ENCODE data around the gene SFRP5. TPM values are rescaled to one million over a fixed set of nuclear protein-coding genes. Genes with fewer than 3 reads are reported as not detected.

The SFRP5 gene
- total and polyA plus RNA-seq, 10 of the 15 experiments (the other 5 are each of a cell fraction or from before 2014, with no cell fraction given): not detected

GRCh38 chr10:97762056-97762455, 9.7 kb downstream of the SFRP5 start:
- Histone ChIP-seq H3K4me2 (ENCODE audit: control insufficient read depth, insufficient read depth) (no peak overlapping the region), H3K4me1 (ENCODE audit: control insufficient read depth, insufficient read depth, low read length) (peaks cover 9% of the 10 kb centered on the region), H3K27ac (ENCODE audit: control insufficient read depth, insufficient read depth) (no peak overlapping the region), H3K36me3 (ENCODE audit: control insufficient read depth in 2 of 2, insufficient read depth in 2 of 2, low read length in 1 of 2) (peaks cover 8 to 19% of the 10 kb centered on the region in 2 experiments), H3K79me2 (ENCODE audit: control insufficient read depth, insufficient read depth, low read length) (no peaks in the 10 kb centered on the region), H2AFZ (ENCODE audit: control insufficient read depth, low read depth, low read length) (no peak overlapping the region), H3K4me3 (no peak overlapping the region), H3K9me3 (replicated peaks; ENCODE audit: control insufficient read depth, insufficient read depth, low read length) (no peaks in the 10 kb centered on the region), H3K9ac (ENCODE audit: control insufficient read depth, insufficient read depth, low read length) (no peak overlapping the region), H4K20me1 (ENCODE audit: control insufficient read depth, insufficient read depth) (no peaks in the 10 kb centered on the region), H3K27me3 (replicated peaks in 1 of 2; ENCODE audit: control insufficient read depth in 2 of 2, insufficient read depth in 2 of 2, low read length in 1 of 2) (no peaks in the 10 kb centered on the region)
- SMC1A ChIA-PET (ENCODE audit: uncharacterized antibody, unreplicated experiment): no interaction called here
- 95% methylated on average over 10 of the region's 10 CpGs for WGBS (ENCODE audit: insufficient coverage, insufficient replicate concordance, low lambda C conversion rate, missing lambda C conversion rate)
- POLR2A ChIA-PET: no interaction called here
- no TSS peak for BruUV-seq (replicated peaks)
- RAD21 ChIA-PET (ENCODE audit: unreplicated experiment): no interaction called here
- FAIRE-seq: no peak
- intact Hi-C loops (cut with micrococcal nuclease; ENCODE audit: unreplicated experiment) (no loop called here), in situ Hi-C loops (cut with MboI) (no loop called here)
- no peak for DNase-seq (ENCODE audit: low read depth, low spot score)
- ATAC-seq: no peak
- CTCF ChIA-PET: interaction anchor here (0.8 to 2.3 kb wide), 3 partner anchors 19 to 228 kb away, joined by 3 to 7 read pairs (median 4); no protein-coding TSS in a partner anchor
- TF ChIP-seq SPI1 (IDR thresholded peaks at IDR 0.05; ENCODE audit: borderline replicate concordance, insufficient read depth, low read depth, low read length) (no peak), MYC (IDR thresholded peaks at IDR 0.05; ENCODE audit: insufficient read depth, insufficient read length, insufficient replicate concordance, low read length, severe bottlenecking) (no peak), NRF1 (conservative IDR thresholded peaks at IDR 0.05; ENCODE audit: low read depth, low read length) (no peak), FOS (IDR thresholded peaks at IDR 0.05; ENCODE audit: borderline replicate concordance, extremely low read depth, insufficient read length) (no peak), MAX (IDR thresholded peaks at IDR 0.05; ENCODE audit: low read depth, low read length) (no peak), ZNF207 (IDR thresholded peaks at IDR 0.05; ENCODE audit: borderline replicate concordance) (no peak), E2F4 (IDR thresholded peaks at IDR 0.05; ENCODE audit: low read depth, low read length) (no peak), RBBP5 (conservative IDR thresholded peaks at IDR 0.05) (no peak), MTA3 (IDR thresholded peaks at IDR 0.05; ENCODE audit: borderline replicate concordance, low read length) (no peak), ZNF274 (IDR thresholded peaks at IDR 0.05; ENCODE audit: insufficient read depth, insufficient read length) (no peak)
- TF ChIP-seq, protein P1, sequence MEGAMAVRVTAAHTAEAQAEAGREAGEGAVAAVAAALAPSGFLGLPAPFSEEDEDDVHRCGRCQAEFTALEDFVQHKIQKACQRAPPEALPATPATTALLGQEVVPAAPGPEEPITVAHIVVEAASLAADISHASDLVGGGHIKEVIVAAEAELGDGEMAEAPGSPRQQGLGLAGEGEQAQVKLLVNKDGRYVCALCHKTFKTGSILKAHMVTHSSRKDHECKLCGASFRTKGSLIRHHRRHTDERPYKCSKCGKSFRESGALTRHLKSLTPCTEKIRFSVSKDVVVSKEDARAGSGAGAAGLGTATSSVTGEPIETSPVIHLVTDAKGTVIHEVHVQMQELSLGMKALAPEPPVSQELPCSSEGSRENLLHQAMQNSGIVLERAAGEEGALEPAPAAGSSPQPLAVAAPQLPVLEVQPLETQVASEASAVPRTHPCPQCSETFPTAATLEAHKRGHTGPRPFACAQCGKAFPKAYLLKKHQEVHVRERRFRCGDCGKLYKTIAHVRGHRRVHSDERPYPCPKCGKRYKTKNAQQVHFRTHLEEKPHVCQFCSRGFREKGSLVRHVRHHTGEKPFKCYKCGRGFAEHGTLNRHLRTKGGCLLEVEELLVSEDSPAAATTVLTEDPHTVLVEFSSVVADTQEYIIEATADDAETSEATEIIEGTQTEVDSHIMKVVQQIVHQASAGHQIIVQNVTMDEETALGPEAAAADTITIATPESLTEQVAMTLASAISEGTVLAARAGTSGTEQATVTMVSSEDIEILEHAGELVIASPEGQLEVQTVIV (IDR thresholded peaks at IDR 0.05; ENCODE audit: borderline replicate concordance, partially characterized antibody): no peak
